Natural killer cell (primary cell): ENCODE data around the gene ASPSCR1. TPM values are rescaled to one million over a fixed set of nuclear protein-coding genes. Genes with fewer than 3 reads are reported as not detected.

Experiments
- ATAC-seq, 3 donors: fragments of 150-1000 bp in 2 of 3; fragments of 200-7000 bp in 1 of 3; cut with Tn5 transposase; 1 replicate in 1 of 3; 2 replicates in 2 of 3; pipeline ENCODE4 v1.10.0; 2021; ENCODE audit warnings: mild to moderate bottlenecking in 2 of 3, moderate library complexity in 2 of 3
- DNase-seq, 2 donors: peaks; one replicate each; pipeline versions ENCODE4 v3.0.0 to v3.0.0-alpha.2; 2013 to 2021; ENCODE audit warnings: mixed read lengths in 1 of 2
- H3K27ac ChIP-seq: one replicate; pipeline ENCODE4 v1.5.1; 2013; ENCODE audit warnings: mild to moderate bottlenecking, low read length
- H3K27me3 ChIP-seq: one replicate; pipeline ENCODE4 v1.6.1; 2013; ENCODE audit warnings: low read length; ENCODE audit not compliant: control insufficient read depth, insufficient read depth
- H3K36me3 ChIP-seq: one replicate; pipeline ENCODE4 v1.6.1; 2013; ENCODE audit warnings: low read length; ENCODE audit not compliant: control insufficient read depth, insufficient read depth
- H3K4me1 ChIP-seq: one replicate; pipeline ENCODE4 v1.6.1; 2013; ENCODE audit warnings: low read length; ENCODE audit not compliant: control insufficient read depth, insufficient read depth
- H3K4me3 ChIP-seq: one replicate; pipeline ENCODE4 v1.5.1; 2013; ENCODE audit warnings: low read length
- H3K9me3 ChIP-seq: one replicate; pipeline ENCODE4 v1.6.1; 2013; ENCODE audit warnings: low read length; ENCODE audit not compliant: control insufficient read depth, insufficient read depth
- H3K27ac Mint-ChIP-seq, 2 donors: one replicate each; pipeline ENCODE4 v1.8.0; 2022; ENCODE audit warnings: mild to moderate bottlenecking in 2 of 2, mixed read lengths in 2 of 2, moderate library complexity in 1 of 2
- H3K27me3 Mint-ChIP-seq, 2 donors: one replicate each; pipeline ENCODE4 v1.8.0; 2022; ENCODE audit warnings: low read depth in 2 of 2, mixed read lengths in 2 of 2
- H3K36me3 Mint-ChIP-seq: one replicate; pipeline ENCODE4 v1.8.0; 2022; ENCODE audit warnings: mixed read lengths
- H3K4me1 Mint-ChIP-seq, 2 donors: one replicate each; pipeline ENCODE4 v1.8.0; 2022; ENCODE audit warnings: mixed read lengths in 2 of 2
- H3K4me3 Mint-ChIP-seq: one replicate; pipeline ENCODE4 v1.8.0; 2022; ENCODE audit warnings: mild to moderate bottlenecking, moderate library complexity, mixed read lengths
- H3K9me3 Mint-ChIP-seq, 2 donors: one replicate each; pipeline ENCODE4 v1.8.0; 2022; ENCODE audit warnings: mixed read lengths in 2 of 2
- CTCF ChIP-seq: fragments of 200-600 bp; IDR thresholded peaks from one replicate; pipeline ENCODE4 v1.8.0; 2022; ENCODE audit warnings: antibody characterized with exemption
- WGBS: methylation state at CpG from one replicate; pipeline ENCODE4 v1.1.7; 2013; ENCODE audit warnings: missing lambda C conversion rate; ENCODE audit not compliant: insufficient coverage; 5-methylcytosine and 5-hydroxymethylcytosine counted together
- intact Hi-C: fragments of 100-400 bp; cut with micrococcal nuclease; formaldehyde crosslinking; loops from one replicate; pipeline ENCODE4 v1.14.2; 2022
- total RNA-seq, 4 donors: library from RNA; stranded (reverse); fragments of 120-200 nt in 1 of 4; gene quantifications; one replicate each; pipeline versions ENCODE4 v1.2.3 to v1.2.4, GENCODE V29; 2013 to 2022

ASPSCR1 gene
- total RNA-seq, 3 donors from 2014 or later (not counting 1 experiment from before 2014, with no cell fraction given), result 29.7 to 43.5 (median 40.8) TPM

DNA sequence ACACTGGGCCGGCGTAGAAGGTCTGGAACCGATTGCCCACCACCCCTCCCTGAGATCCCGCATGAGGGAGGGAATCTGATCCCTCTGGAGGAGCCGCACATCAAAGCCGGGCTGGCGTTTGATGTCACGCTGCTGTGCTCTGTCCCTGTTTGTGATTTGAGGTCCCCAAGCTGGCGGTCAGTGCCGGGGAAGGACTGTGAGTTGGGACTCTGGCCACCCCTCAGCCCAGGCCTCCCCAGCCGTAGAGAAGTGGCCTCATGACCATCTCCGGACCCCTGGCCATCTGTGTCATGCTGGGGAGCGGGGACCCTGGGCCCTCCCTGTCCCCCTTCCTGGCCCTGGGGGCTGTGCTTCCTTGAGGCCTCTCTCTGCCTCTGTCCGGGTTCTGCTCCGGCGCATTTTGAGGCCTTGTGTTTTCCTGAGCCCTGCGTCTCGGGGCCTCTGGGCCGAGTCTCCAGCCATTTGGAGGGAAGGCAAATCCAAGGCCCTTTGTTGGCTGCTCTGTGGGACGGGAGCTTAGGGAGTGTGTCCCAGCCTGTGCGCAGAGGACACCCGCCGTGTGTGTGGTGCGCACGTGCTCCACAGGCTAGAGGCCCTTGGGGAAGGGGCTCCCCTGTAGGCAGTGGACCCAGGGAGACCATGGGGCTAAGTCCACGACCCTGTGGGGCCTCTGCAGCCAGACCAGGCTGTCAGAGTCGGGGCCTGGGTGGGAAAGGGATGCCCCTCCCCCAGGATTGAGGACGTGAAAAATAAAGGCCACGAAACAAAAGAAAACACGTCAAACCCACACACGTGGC is 15.1 kb downstream of the ASPSCR1 start:
- intact Hi-C loops, result no loop called here
- Histone ChIP-seq H3K4me1 (no peaks in the 10 kb centered on the region), H3K9me3 (no peaks in the 10 kb centered on the region), H3K4me3 (no peak overlapping the region), H3K27me3 (no peaks in the 10 kb centered on the region), H3K36me3 (peaks cover 3% of the 10 kb centered on the region), H3K27ac (no peak overlapping the region)
- Mint-ChIP-seq H3K4me1 (peaks cover 4 to 6% of the 10 kb centered on the region in 2 donors), H3K27me3 (no peaks in the 10 kb centered on the region), H3K4me3 (no peak overlapping the region), H3K27ac (no peak overlapping the region), H3K36me3 (no peaks in the 10 kb centered on the region), H3K9me3 (no peaks in the 10 kb centered on the region)
- WGBS, result 95% methylated on average over 31 of the region's 31 CpGs
- no peak for TF ChIP-seq CTCF
- ATAC-seq (no peak), DNase-seq (no peak)

- peaks cover 3% of the 10 kb centered on the region for H3K36me3 ChIP-seq
- no peaks in the 10 kb centered on the region for H3K9me3 ChIP-seq
- intact Hi-C loops, result no loop called here
- H3K27me3 ChIP-seq, result no peaks in the 10 kb centered on the region
- no peaks in the 10 kb centered on the region for H3K9me3 Mint-ChIP-seq
- no peak for TF ChIP-seq CTCF
- WGBS, result 96% methylated on average over 36 of the region's 37 CpGs
- no peaks in the 10 kb centered on the region for H3K27me3 Mint-ChIP-seq
- ATAC-seq (no peak), DNase-seq (no peak)
- H3K4me1 ChIP-seq, result no peaks in the 10 kb centered on the region
- no peak overlapping the region for H3K4me3 Mint-ChIP-seq
- peaks cover 4 to 6% of the 10 kb centered on the region in 2 donors for H3K4me1 Mint-ChIP-seq
- no peak overlapping the region for H3K27ac Mint-ChIP-seq
- no peaks in the 10 kb centered on the region for H3K36me3 Mint-ChIP-seq
- H3K4me3 ChIP-seq, result no peak overlapping the region
- no peak overlapping the region for H3K27ac ChIP-seq
These were observed 16.5 kb downstream of the ASPSCR1 start for GRCh38 chr17:81993729-81994592.

GRCh38 chr17:81994593-81995462 is 17.4 kb downstream of the ASPSCR1 start:
- no peak for ATAC-seq
- WGBS, result 98% methylated on average over 39 of the region's 39 CpGs

More at GRCh38 chr17:81994593-81995462, 17.4 kb downstream of the ASPSCR1 start:
- Mint-ChIP-seq H3K9me3 (no peaks in the 10 kb centered on the region), H3K4me1 (peaks cover 4 to 6% of the 10 kb centered on the region in 2 donors), H3K27ac (no peak overlapping the region), H3K4me3 (no peak overlapping the region), H3K36me3 (no peaks in the 10 kb centered on the region), H3K27me3 (no peaks in the 10 kb centered on the region)
- Histone ChIP-seq H3K9me3 (no peaks in the 10 kb centered on the region), H3K36me3 (peaks cover 3% of the 10 kb centered on the region), H3K27me3 (no peaks in the 10 kb centered on the region), H3K27ac (no peak overlapping the region), H3K4me3 (no peak overlapping the region), H3K4me1 (no peaks in the 10 kb centered on the region)
- no peak for DNase-seq
- TF ChIP-seq CTCF, result no peak
- intact Hi-C loops, result no loop called here
